Erythroblast (primary cell): ENCODE data around the gene HPS5.
"Not testable (repeated sequence)": the region's sequence is repeated elsewhere in the genome, so short reads cannot be mapped to it uniquely, and the experiment has no call there.

Experiments used
- DNase-seq, 2 experiments: peaks; one replicate each; lab custom pipeline; 2025; lab: John Stamatoyannopoulos, UW
- GATA1 ChIP-seq: IDR thresholded peaks from 2 replicates; pipeline ENCODE4 v1.6.1; 2011; ENCODE audit warnings: low read depth, mild to moderate bottlenecking, control low read depth, low read length, moderate library complexity
- POLR2A ChIP-seq: IDR thresholded peaks from 2 replicates; pipeline ENCODE4 v1.6.1; 2011; ENCODE audit warnings: mild to moderate bottlenecking, low read length

The HPS5 gene

GRCh38 chr11:18270102-18270501 is 51.8 kb downstream of the HPS5 start:
- TF ChIP-seq GATA1 (no peak), POLR2A (no peak)
- DNase-seq = no peak

DNA sequence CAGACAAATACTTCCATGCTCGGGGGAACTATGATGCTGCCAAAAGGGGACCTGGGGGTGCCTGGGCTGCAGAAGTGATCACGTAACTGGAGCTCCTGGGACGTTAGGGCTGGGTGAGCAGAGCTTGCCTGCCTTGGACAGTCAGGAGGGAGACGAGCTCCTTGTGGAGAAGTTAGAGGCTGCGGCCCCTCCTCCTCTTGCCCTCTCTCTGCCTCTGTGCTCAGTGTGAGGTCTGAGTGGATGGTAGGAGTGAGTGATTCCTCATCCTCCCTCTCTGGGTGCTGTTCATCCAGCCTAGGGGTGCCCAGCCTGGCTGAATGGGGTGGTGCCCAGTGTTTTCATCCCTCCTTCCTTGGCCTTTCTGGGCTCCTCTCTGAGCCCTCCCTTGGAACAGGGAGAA is 52.7 kb downstream of the HPS5 start:
- not testable (repeated sequence) for DNase-seq

DNA sequence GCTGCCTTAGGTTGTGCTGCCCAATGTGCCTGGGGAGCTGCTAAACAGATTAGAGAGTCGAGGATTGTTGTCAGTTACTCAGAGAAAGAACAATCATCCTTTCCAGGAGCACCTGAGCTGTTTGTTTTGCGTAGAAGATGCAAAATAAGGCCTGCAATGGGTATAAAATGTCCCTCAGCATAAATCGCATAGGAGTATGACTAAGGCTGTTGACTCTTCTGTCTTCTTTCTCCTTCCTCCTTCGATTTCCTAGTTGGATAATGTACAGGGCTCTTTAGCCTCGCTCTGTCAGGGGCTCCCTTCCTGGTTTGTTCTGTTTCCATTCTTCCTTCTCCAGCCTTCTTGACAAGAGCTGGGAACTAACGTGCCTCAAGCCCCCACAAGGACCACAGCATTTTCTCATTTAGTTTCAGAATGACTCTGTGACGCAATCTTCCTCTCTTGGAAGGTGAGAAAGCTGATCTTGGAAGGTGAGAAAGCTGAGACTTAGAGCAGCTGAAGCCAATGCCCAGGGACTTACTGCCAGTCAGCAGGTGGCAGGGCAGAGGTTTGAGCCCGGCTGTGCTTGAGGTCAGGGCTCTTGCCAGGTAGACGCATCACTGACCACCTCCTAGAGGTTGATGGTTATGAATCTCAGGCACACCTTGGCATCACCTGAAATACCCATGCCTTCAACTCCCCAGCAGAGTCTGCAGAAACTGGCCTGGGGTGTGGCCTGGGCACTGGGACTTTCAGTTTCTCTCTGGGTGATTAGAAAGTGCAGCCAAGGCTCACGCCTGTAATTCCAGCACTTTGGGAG is 54.4 kb downstream of the HPS5 start:
- DNase-seq = not testable (repeated sequence)

DNA sequence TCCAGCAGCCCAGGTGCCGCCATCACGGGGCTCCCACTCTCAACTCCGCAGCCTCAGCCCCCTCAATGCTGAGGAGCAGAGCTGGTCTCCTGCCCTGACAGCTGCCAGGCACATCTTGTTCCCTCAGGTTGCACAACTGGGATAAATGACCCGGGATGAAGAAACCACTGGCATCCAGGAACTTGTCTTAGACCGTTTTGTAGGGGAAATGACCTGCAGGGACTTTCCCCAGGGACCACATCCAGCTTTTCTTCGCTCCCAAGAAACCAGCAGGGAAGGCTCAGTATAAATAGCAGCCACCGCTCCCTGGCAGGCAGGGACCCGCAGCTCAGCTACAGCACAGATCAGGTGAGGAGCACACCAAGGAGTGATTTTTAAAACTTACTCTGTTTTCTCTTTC is 56.0 kb downstream of the HPS5 start, which contains the start of gene SAA1:
Gene SAA1 (plus strand): TSS at position 316 of the 400 bp plus-strand sequence. CDS start 624 bp downstream, outside the sequence.
- TF ChIP-seq POLR2A = no peak
- TF ChIP-seq GATA1 = no peak
- no peak for DNase-seq

- no peak for TF ChIP-seq POLR2A
- TF ChIP-seq GATA1 = no peak
- no peak for DNase-seq
Observed at GRCh38 chr11:18264677-18265555, 57.0 kb downstream of the HPS5 start.

GRCh38 chr11:18264035-18264434 is 57.9 kb downstream of the HPS5 start:
- no peak for DNase-seq
- TF ChIP-seq GATA1 (no peak), POLR2A (no peak)

DNA sequence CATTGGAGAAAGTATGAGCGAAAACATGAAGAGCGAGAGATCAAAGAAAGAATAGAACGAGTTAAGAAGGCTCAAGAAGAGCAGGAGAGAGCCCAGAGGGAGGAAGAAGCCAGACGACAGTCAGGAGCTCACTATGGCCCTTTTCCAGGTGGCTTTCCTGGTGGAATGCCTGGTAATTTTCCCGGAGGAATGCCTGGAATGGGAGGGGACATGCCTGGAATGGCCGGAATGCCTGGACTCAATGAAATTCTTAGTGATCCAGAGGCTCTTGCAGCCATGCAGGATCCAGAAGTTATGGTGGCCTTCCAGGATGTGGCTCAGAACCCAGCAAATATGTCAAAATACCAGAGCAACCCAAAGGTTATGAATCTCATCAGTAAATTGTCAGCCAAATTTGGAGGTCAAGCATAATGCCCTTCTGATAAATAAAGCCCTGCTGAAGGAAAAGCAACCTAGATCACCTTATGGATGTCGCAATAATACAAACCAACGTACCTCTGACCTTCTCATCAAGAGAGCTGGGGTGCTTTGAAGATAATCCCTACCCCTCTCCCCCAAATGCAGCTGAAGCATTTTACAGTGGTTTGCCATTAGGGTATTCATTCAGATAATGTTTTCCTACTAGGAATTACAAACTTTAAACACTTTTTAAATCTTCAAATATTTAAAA is 59.1 kb downstream of the HPS5 start:
- not testable (repeated sequence) for DNase-seq

GRCh38 chr11:18261721-18262120 is 60.2 kb downstream of the HPS5 start:
- DNase-seq = no peak
- no peak for TF ChIP-seq GATA1
- TF ChIP-seq POLR2A = no peak

DNA sequence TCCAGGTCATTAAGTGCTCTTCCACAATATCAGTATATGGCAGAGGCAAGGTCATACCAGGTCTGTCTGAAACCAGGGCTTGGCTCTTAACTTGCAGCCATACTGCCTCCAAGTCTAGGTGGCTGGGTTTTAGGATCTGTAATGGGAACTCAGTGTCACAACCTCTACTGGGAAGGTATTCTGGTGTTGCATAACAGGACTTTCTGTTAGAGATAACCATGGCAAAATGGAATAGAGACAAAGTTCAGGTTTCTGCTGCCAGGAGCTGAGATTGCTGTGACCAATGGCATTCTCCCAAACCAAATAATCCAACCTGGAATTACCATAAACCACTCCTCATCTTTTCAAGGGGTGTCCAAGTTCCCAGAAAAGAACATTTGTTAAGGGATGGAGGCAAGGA is 62.7 kb downstream of the HPS5 start:
- TF ChIP-seq POLR2A (no peak), GATA1 (no peak)
- DNase-seq = no peak

DNA sequence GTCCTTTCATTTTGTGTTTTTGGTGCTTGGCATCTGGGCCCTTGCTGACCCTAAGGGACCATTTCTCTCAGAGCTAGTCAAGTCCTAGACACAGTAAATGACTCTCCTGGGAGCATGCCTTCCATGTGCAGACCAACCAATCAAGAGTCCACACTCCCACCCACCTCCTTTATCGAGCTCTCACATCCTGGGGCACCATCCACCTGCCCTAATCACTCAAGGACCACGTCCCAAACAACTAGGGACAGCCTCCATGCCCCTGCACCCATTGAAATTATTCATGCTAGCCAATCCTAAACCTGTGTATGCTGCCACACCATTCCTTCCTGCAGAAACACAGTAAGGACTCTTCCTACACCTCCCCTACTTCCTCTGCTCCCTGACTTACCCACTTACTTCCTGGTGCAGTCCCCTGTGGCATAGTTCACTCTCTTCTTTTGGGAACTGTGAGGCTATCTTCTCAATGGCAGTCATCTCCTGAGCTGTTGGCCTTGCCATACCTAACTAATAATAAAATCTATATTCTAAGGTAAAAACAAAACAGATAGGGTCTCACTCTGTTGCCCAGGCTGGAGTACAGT is 67.1 kb downstream of the HPS5 start:
- DNase-seq = no peak
- TF ChIP-seq POLR2A (no peak), GATA1 (no peak)

DNA sequence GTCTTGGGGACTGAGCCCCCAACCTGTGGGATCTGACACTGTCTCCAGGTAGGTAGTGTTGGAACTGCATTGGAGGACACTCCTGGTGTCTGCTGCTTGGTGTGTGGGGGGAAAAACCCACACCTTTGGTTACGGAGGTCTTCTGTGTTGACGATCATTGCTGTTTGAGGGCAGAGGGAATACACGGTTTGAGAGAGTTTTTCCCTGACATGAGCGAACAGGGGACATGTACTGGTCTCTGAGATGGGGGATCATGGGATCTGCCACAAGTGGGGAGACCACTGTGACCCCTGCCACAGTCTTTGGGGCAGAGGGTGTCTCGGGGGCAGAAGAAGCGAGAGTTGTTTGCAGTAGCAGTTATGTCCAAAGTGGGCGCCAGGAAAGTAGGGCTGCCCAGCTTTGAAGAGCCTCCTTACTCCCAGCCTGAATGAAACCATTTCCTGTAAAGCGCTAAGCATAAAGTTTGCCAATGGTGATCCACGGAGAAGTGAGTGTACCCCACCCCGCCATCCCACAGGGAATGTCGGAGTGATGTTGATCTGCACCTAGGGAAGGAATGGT is 68.1 kb downstream of the HPS5 start:
- TF ChIP-seq POLR2A = no peak
- no peak for TF ChIP-seq GATA1
- DNase-seq = no peak

- no peak for DNase-seq
- TF ChIP-seq POLR2A (no peak), GATA1 (no peak)
Observed at GRCh38 chr11:18253233-18253632, 68.7 kb downstream of the HPS5 start.

GRCh38 chr11:18248561-18248960 is 73.4 kb downstream of the HPS5 start, which contains the start of gene SAA2:
Gene SAA2, minus strand, starts transcription at chr11:18248668. Its CDS starts 657 bp downstream, at chr11:18248011.
- TF ChIP-seq GATA1 = no peak
- no peak for TF ChIP-seq POLR2A
- no peak for DNase-seq

DNA sequence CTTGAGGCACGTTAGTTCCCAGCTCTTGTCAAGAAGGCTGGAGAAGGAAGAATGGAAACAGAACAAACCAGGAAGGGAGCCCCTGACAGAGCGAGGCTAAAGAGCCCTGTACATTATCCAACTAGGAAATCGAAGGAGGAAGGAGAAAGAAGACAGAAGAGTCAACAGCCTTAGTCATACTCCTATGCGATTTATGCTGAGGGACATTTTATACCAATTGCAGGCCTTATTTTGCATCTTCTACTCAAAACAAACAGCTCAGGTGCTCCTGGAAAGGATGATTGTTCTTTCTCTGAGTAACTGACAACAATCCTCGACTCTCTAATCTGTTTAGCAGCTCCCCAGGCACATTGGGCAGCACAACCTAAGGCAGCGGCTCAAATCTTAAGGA is 74.8 kb downstream of the HPS5 start:
- DNase-seq = not testable (repeated sequence)

DNA sequence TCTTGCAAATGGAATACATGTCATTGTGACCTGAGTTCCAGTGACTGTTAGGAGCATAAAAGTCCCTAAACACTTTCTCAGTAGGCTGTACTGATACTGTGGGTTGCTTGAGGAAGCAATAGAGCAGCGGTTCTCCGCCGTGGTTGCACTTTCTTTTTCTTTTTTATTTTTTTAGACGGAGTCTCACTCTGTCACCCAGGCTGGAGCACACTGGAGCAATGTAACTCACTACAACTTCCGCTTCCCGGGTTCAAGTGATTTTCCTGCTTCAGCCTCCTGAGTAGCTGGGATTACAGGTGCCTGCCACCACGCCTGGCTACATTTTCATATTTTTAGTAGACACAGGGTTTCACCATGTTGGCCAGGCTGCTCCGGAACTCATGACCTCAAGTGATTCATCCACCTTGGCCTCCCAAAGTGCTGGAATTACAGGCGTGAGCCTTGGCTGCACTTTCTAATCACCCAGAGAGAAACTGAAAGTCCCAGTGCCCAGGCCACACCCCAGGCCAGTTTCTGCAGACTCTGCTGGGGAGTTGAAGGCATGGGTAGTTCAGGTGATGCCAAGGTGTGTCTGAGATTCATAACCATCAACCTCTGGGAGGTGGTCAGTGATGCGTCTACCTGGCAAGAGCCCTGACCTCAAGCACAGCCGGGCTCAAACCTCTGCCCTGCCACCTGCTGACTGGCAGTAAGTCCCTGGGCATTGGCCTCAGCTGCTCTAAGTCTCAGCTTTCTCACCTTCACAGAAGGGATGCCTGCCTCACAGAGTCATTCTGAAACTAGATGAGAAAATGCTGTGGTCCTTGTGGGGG is 75.4 kb downstream of the HPS5 start:
- not testable (repeated sequence) for DNase-seq
